Ovary (tissue), 3 donors: ENCODE data around the gene CACNA2D1.

Experiments
- EP300 ChIP-seq: sonication (generic); formaldehyde crosslinking; IDR thresholded peaks from one replicate; pipeline ENCODE4 v1.6.1; 2017; ENCODE audit warnings: antibody characterized with exemption
- TF ChIP-seq, protein P1 (sequence below), 3 donors: fragments of 450-650 bp in 2 of 3; fragments of 200-600 bp in 1 of 3; IDR thresholded peaks; one replicate each; pipeline versions ENCODE4 v1.5.1 to v1.8.0; 2016 to 2022; ENCODE audit warnings: antibody characterized with exemption in 3 of 3, mild to moderate bottlenecking in 1 of 3
- donor health status: DM: no; HTN: no; CAD: no.

DNA sequence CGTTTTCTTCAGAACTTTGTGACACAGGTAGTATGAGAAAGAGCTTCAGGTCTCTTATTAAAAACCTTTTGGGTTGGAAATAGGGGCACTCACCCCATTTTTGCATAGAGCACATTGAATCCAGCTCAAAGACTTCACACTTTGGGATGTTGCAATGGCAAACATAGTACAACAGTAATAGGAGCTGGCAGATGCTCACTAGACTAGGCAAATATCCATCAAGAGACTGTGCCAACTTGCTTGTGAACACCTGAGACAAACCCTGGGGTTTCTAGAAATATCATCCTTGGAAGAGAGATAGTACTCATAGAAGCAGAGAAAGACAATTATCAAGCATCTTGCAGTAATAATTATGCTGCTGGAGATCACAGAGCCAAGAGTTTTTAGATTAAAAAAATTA is 280.0 kb downstream of the CACNA2D1 start:
- TF ChIP-seq, protein P1, sequence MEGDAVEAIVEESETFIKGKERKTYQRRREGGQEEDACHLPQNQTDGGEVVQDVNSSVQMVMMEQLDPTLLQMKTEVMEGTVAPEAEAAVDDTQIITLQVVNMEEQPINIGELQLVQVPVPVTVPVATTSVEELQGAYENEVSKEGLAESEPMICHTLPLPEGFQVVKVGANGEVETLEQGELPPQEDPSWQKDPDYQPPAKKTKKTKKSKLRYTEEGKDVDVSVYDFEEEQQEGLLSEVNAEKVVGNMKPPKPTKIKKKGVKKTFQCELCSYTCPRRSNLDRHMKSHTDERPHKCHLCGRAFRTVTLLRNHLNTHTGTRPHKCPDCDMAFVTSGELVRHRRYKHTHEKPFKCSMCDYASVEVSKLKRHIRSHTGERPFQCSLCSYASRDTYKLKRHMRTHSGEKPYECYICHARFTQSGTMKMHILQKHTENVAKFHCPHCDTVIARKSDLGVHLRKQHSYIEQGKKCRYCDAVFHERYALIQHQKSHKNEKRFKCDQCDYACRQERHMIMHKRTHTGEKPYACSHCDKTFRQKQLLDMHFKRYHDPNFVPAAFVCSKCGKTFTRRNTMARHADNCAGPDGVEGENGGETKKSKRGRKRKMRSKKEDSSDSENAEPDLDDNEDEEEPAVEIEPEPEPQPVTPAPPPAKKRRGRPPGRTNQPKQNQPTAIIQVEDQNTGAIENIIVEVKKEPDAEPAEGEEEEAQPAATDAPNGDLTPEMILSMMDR (IDR thresholded peaks at IDR 0.05), result no peak
- no peak for TF ChIP-seq EP300
